H9 (cell line): ENCODE data around the gene KDF1. TPM values are rescaled to one million over a fixed set of nuclear protein-coding genes. Genes with fewer than 3 reads are reported as not detected.

ENCODE experiments used
- DNase-seq: peaks from one replicate; pipeline ENCODE4 v3.0.0-alpha.2; 2017
- H2AFZ ChIP-seq: one replicate; pipeline ENCODE4 v1.6.1; 2013; ENCODE audit warnings: mild to moderate bottlenecking, low read length, control low read depth, moderate library complexity
- H2AK5ac ChIP-seq: 2 replicates; pipeline ENCODE4 v1.6.1; 2013; ENCODE audit warnings: low read length, control low read depth, mixed read lengths; ENCODE audit not compliant: insufficient read length
- H2BK120ac ChIP-seq: one replicate; pipeline ENCODE4 v1.6.1; 2013; ENCODE audit warnings: low read depth, mild to moderate bottlenecking, low read length, control low read depth, inconsistent platforms; ENCODE audit not compliant: poor library complexity, severe bottlenecking
- H2BK12ac ChIP-seq: 2 replicates; pipeline ENCODE4 v1.6.1; 2013; ENCODE audit warnings: low read length, control low read depth, mixed read lengths, low read depth; ENCODE audit not compliant: insufficient read length
- H2BK15ac ChIP-seq: 2 replicates; pipeline ENCODE4 v1.6.1; 2013; ENCODE audit warnings: low read depth, low read length, control low read depth
- H2BK20ac ChIP-seq: one replicate; pipeline ENCODE4 v1.6.1; 2013; ENCODE audit warnings: low read depth, mild to moderate bottlenecking, low read length, control low read depth, inconsistent platforms; ENCODE audit not compliant: poor library complexity, severe bottlenecking
- H2BK5ac ChIP-seq: 2 replicates; pipeline ENCODE4 v1.6.1; 2013; ENCODE audit warnings: low read length, control low read depth, mixed read lengths; ENCODE audit not compliant: insufficient read length
- H3K14ac ChIP-seq: 2 replicates; pipeline ENCODE4 v1.6.1; 2013; ENCODE audit warnings: low read length, control low read depth; ENCODE audit not compliant: insufficient read depth
- H3K18ac ChIP-seq: 2 replicates; pipeline ENCODE4 v1.6.1; 2013; ENCODE audit warnings: low read depth, mild to moderate bottlenecking, mixed read lengths, low read length, control low read depth; ENCODE audit not compliant: insufficient read length
- H3K23ac ChIP-seq: 2 replicates; pipeline ENCODE4 v1.6.1; 2013; ENCODE audit warnings: low read length, control low read depth, mixed read lengths, low read depth; ENCODE audit not compliant: insufficient read length
- H3K23me2 ChIP-seq: 2 replicates; pipeline ENCODE4 v1.6.1; 2013; ENCODE audit warnings: low read depth, mild to moderate bottlenecking, mixed read lengths, low read length, control low read depth; ENCODE audit not compliant: insufficient read length, poor library complexity, severe bottlenecking
- H3K27ac ChIP-seq: 2 replicates; pipeline ENCODE4 v1.5.1; 2013; ENCODE audit warnings: low read length, control low read depth, mixed read lengths, low read depth; ENCODE audit not compliant: insufficient read length
- H3K27me3 ChIP-seq: 2 replicates; pipeline ENCODE4 v1.6.1; 2013; ENCODE audit warnings: low read length, control low read depth, inconsistent platforms; ENCODE audit not compliant: insufficient read depth
- H3K4ac ChIP-seq: 2 replicates; pipeline ENCODE4 v1.6.1; 2013; ENCODE audit warnings: low read depth, mild to moderate bottlenecking, control low read depth, inconsistent platforms, low read length, moderate library complexity
- H3K4me1 ChIP-seq: 2 replicates; pipeline ENCODE4 v1.6.1; 2013; ENCODE audit warnings: low read length, control low read depth, inconsistent platforms; ENCODE audit not compliant: insufficient read depth
- H3K4me2 ChIP-seq: 2 replicates; pipeline ENCODE4 v1.6.1; 2013; ENCODE audit warnings: low read length, control low read depth, mixed read lengths; ENCODE audit not compliant: insufficient read length, insufficient read depth
- H3K56ac ChIP-seq: 2 replicates; pipeline ENCODE4 v1.6.1; 2013; ENCODE audit warnings: low read depth, mild to moderate bottlenecking, mixed read lengths, low read length, control low read depth; ENCODE audit not compliant: insufficient read length
- H3K79me1 ChIP-seq: 2 replicates; pipeline ENCODE4 v1.6.1; 2013; ENCODE audit warnings: low read depth, mild to moderate bottlenecking, moderate library complexity, low read length, control low read depth, inconsistent platforms; ENCODE audit not compliant: insufficient read depth, poor library complexity, severe bottlenecking
- H3K79me2 ChIP-seq: 2 replicates; pipeline ENCODE4 v1.6.1; 2013; ENCODE audit warnings: low read length, control low read depth, inconsistent platforms; ENCODE audit not compliant: insufficient read depth
- H3K9ac ChIP-seq: 2 replicates; pipeline ENCODE4 v1.6.1; 2013; ENCODE audit warnings: low read length, control low read depth, mixed read lengths; ENCODE audit not compliant: insufficient read length; ENCODE audit errors: extremely low read depth
- H3K9me3 ChIP-seq: one replicate; pipeline ENCODE4 v1.6.1; 2013; ENCODE audit warnings: low read depth, low read length, inconsistent platforms; ENCODE audit not compliant: control insufficient read depth
- H3T11ph ChIP-seq: one replicate; pipeline ENCODE4 v1.6.1; 2013; ENCODE audit warnings: mild to moderate bottlenecking, low read length, control low read depth, inconsistent platforms
- H4K20me1 ChIP-seq: one replicate; pipeline ENCODE4 v1.6.1; 2013; ENCODE audit not compliant: control insufficient read depth, insufficient read length, insufficient read depth
- H4K5ac ChIP-seq: 2 replicates; pipeline ENCODE4 v1.6.1; 2013; ENCODE audit warnings: low read depth, mild to moderate bottlenecking, mixed read lengths, low read length, control low read depth; ENCODE audit not compliant: insufficient read length
- H4K8ac ChIP-seq: replicated peaks from 2 replicates; pipeline ENCODE4 v1.6.1; 2013; ENCODE audit warnings: low read length, control low read depth, mixed read lengths, low read depth; ENCODE audit not compliant: insufficient read length
- H4K91ac ChIP-seq: 2 replicates; pipeline ENCODE4 v1.6.1; 2013; ENCODE audit warnings: low read depth, mild to moderate bottlenecking, moderate library complexity, mixed read lengths, low read length, control low read depth; ENCODE audit not compliant: insufficient read length
- H3K27ac Mint-ChIP-seq, 3 experiments: 2 replicates in 2 of 3; 3 replicates in 1 of 3; pipeline ENCODE4 v1.8.0; 2020 to 2021; ENCODE audit warnings: mixed read lengths in 3 of 3, mild to moderate bottlenecking in 1 of 3, moderate library complexity in 1 of 3
- H3K27me3 Mint-ChIP-seq: 2 replicates; pipeline ENCODE4 v1.8.0; 2021; ENCODE audit warnings: low read depth, mild to moderate bottlenecking, moderate library complexity, mixed read lengths
- H3K36me3 Mint-ChIP-seq, 3 experiments: 2 replicates in 2 of 3; 3 replicates in 1 of 3; pipeline ENCODE4 v1.8.0; 2020 to 2021; ENCODE audit warnings: low read depth in 3 of 3, mixed read lengths in 3 of 3; ENCODE audit not compliant: insufficient read depth in 1 of 3
- H3K4me1 Mint-ChIP-seq, 2 experiments: 2 replicates each; pipeline ENCODE4 v1.8.0; 2020; ENCODE audit warnings: mixed read lengths in 2 of 2
- H3K4me3 Mint-ChIP-seq, 2 experiments: 2 replicates in 1 of 2; 3 replicates in 1 of 2; pipeline ENCODE4 v1.8.0; 2020 to 2021; ENCODE audit warnings: mild to moderate bottlenecking in 2 of 2, mixed read lengths in 2 of 2, moderate library complexity in 1 of 2
- H3K9me3 Mint-ChIP-seq, 2 experiments: 2 replicates in 1 of 2; 3 replicates in 1 of 2; pipeline ENCODE4 v1.8.0; 2020; ENCODE audit warnings: mild to moderate bottlenecking in 2 of 2, mixed read lengths in 2 of 2, moderate library complexity in 1 of 2
- CTCF ChIP-seq: fragments of 200-600 bp; sonication (generic); conservative IDR thresholded peaks from 3 replicates; pipeline ENCODE4 v1.8.0; 2021; ENCODE audit warnings: antibody characterized with exemption, mild to moderate bottlenecking
- WGBS: extraction: QIAGEN DNeasy Blood & Tissue Kit; methylation state at CpG from one replicate; pipeline ENCODE4 v1.1.7; 2013; ENCODE audit warnings: missing lambda C conversion rate, low lambda C conversion rate, mixed read lengths; ENCODE audit not compliant: insufficient read length; ENCODE audit errors: extremely low coverage; 5-methylcytosine and 5-hydroxymethylcytosine counted together
- total RNA-seq: library from RNA; stranded (reverse); gene quantifications from 2 replicates; pipeline ENCODE4 v1.2.1, GENCODE V29; 2021

KDF1 gene
- total RNA-seq, 1 experiment from 2014 or later, result 17.6 TPM

DNA sequence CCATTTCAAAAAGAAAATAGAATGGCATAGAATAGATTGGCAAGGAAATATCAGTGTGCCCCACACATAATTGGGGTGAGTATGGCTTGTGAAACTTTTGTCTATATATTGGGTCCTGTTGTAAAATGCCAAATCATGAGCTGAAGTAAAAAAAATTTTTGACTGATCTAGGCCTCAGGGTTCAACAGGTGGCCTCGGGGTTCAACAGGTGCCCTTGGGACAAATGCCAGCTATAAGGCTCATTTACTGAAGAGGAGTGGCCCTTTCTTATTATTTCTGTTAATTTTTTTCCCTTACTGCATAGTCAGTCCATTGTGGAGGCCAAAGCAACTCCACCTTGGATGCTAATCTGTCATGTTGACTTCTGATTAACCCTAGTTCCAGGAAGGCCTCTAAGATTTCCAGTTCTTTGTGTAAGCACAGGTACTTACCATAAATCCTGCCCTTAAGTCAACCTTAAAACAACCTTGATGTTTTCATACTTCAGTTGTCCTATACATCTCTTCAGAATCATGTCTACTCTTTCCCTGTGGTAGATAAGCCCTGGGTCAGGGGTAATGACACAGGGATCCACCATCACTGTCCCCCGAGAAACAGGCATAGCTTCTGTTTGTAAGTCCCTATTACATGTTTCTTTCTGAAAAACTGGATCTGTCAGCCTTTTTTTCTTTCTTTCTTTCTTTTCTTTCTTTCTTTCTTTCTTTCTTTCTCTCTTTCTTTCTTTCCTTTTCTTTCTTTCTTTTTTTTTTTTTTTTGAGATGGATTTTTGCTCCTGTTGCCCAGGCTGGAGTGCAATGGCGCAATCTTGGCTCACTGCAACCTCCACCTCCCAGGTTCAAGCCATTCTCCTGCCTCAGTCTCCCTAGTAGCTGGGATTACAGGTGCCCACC, 16.6 kb upstream of the KDF1 start:
- H2BK12ac ChIP-seq, result no peak overlapping the region
- no peak overlapping the region for H3K27ac ChIP-seq
- no peak overlapping the region for H3K56ac ChIP-seq
- no peak overlapping the region for H3K9ac ChIP-seq
- no peaks in the 10 kb centered on the region for H3K27me3 ChIP-seq
- H3K23me2 ChIP-seq, result no peaks in the 10 kb centered on the region
- no peak overlapping the region for H2BK20ac ChIP-seq
- no CpG with 5 or more reads among the region's 3 CpGs for WGBS
- H3K4me1 Mint-ChIP-seq, result peaks cover 14 to 25% of the 10 kb centered on the region in 2 experiments
- no peaks in the 10 kb centered on the region for H3K4me1 ChIP-seq
- H2BK5ac ChIP-seq, result no peak overlapping the region
- H3K9me3 ChIP-seq, result no peaks in the 10 kb centered on the region
- no peak for DNase-seq
- no peak overlapping the region for H3K4me2 ChIP-seq
- H3K4ac ChIP-seq, result no peak overlapping the region
- no peak overlapping the region for H4K5ac ChIP-seq
- H4K8ac ChIP-seq, result no peak overlapping the region
- H3K27ac Mint-ChIP-seq, result peak overlapping the region in 1 of 3 experiments; percentile 60; a peak in 2 of 7 replicates
- no peaks in the 10 kb centered on the region for H3K36me3 Mint-ChIP-seq
- no peaks in the 10 kb centered on the region for H4K20me1 ChIP-seq
- no peak overlapping the region for H3K23ac ChIP-seq
- H3K27me3 Mint-ChIP-seq, result no peaks in the 10 kb centered on the region; the same call in 1 of the 2 replicates
- no peak overlapping the region for H4K91ac ChIP-seq
- no peaks in the 10 kb centered on the region for H3K79me2 ChIP-seq
- no peak overlapping the region for H3K14ac ChIP-seq
- no peak overlapping the region for H2AFZ ChIP-seq
- no peak overlapping the region for H2BK15ac ChIP-seq
- H3K4me3 Mint-ChIP-seq, result no peak overlapping the region
- H3T11ph ChIP-seq, result no peak overlapping the region
- TF ChIP-seq CTCF, result no peak
- H3K18ac ChIP-seq, result no peak overlapping the region
- H3K79me1 ChIP-seq, result no peaks in the 10 kb centered on the region
- no peak overlapping the region for H2AK5ac ChIP-seq
- no peak overlapping the region for H2BK120ac ChIP-seq
- H3K9me3 Mint-ChIP-seq, result no peaks in the 10 kb centered on the region
